OCI-LY1 (cell line): ENCODE data around the gene TRABD2B.

ENCODE experiments used
- H2AFZ ChIP-seq: fragments of 200-600 bp; sonication (generic), shearing (Covaris generic); 2 replicates; pipeline ENCODE4 v1.6.0; 2014; ENCODE audit warnings: antibody characterized with exemption, mild to moderate bottlenecking, low read length
- H3F3A ChIP-seq: fragments of 200-600 bp; sonication (generic), shearing (Covaris generic); 2 replicates; pipeline ENCODE4 v1.6.0; 2014; ENCODE audit warnings: mild to moderate bottlenecking, antibody characterized with exemption, low read length, moderate library complexity; ENCODE audit not compliant: insufficient read depth
- H3K27ac ChIP-seq: fragments of 200-600 bp; sonication (generic); 2 replicates; pipeline ENCODE4 v1.5.1; 2014; ENCODE audit warnings: low read length, mixed run types, mild to moderate bottlenecking, low read depth; ENCODE audit not compliant: poor library complexity, severe bottlenecking
- H3K27me3 ChIP-seq: fragments of 200-600 bp; sonication (generic); 2 replicates; pipeline ENCODE4 v1.6.0; 2014; ENCODE audit warnings: antibody characterized with exemption, mild to moderate bottlenecking, low read length, moderate library complexity; ENCODE audit not compliant: insufficient read depth
- H3K36me3 ChIP-seq: fragments of 200-600 bp; sonication (generic); 2 replicates; pipeline ENCODE4 v1.6.1; 2014; ENCODE audit warnings: mild to moderate bottlenecking, antibody characterized with exemption, low read length, moderate library complexity, mixed read lengths; ENCODE audit not compliant: insufficient read depth
- H3K4me1 ChIP-seq: fragments of 200-600 bp; sonication (generic); 2 replicates; pipeline ENCODE4 v1.5.1; 2014; ENCODE audit warnings: mild to moderate bottlenecking, low read length, moderate library complexity; ENCODE audit not compliant: insufficient read depth, severe bottlenecking
- H3K4me2 ChIP-seq: fragments of 200-600 bp; sonication (generic), shearing (Covaris generic); 2 replicates; pipeline ENCODE4 v1.6.1; 2014; ENCODE audit warnings: low read length
- H3K4me3 ChIP-seq: fragments of 200-600 bp; sonication (generic); 2 replicates; pipeline ENCODE4 v1.5.1; 2014; ENCODE audit warnings: low read length, low read depth, mild to moderate bottlenecking, mixed read lengths; ENCODE audit not compliant: poor library complexity, severe bottlenecking
- H3K79me2 ChIP-seq: fragments of 200-600 bp; shearing (Covaris generic); 2 replicates; pipeline ENCODE4 v1.6.1; 2016; ENCODE audit warnings: mixed run types, low read length, mixed read lengths; ENCODE audit not compliant: insufficient read depth
- H3K9ac ChIP-seq: fragments of 200-600 bp; sonication (generic), shearing (Covaris generic); 2 replicates; pipeline ENCODE4 v1.6.1; 2014; ENCODE audit warnings: mild to moderate bottlenecking, low read length, mixed read lengths
- H3K9me2 ChIP-seq: fragments of 200-600 bp; sonication (generic), shearing (Covaris generic); 2 replicates; pipeline ENCODE4 v1.6.1; 2014; ENCODE audit warnings: low read depth, mild to moderate bottlenecking, low read length, mixed read lengths
- H3K9me3 ChIP-seq: fragments of 200-600 bp; shearing (Covaris generic); 2 replicates; pipeline ENCODE4 v1.6.1; 2014; ENCODE audit warnings: low read length, mixed read lengths
- H4K20me1 ChIP-seq: fragments of 200-600 bp; sonication (generic), shearing (Covaris generic); 2 replicates; pipeline ENCODE4 v1.6.0; 2016; ENCODE audit warnings: mild to moderate bottlenecking, low read length; ENCODE audit not compliant: insufficient read depth
- CTCF ChIP-seq: fragments of 200-600 bp; sonication (generic), shearing (Covaris generic); IDR thresholded peaks from 2 replicates; pipeline ENCODE4 v1.5.1; 2017; ENCODE audit warnings: mild to moderate bottlenecking, antibody characterized with exemption, low read length, moderate library complexity, mixed read lengths
- EZH2 ChIP-seq: fragments of 200-600 bp; sonication (generic), shearing (Covaris generic); IDR thresholded peaks from 2 replicates; pipeline ENCODE4 v1.8.0; 2017; ENCODE audit warnings: borderline replicate concordance, mixed run types, mild to moderate bottlenecking, antibody characterized with exemption, low read length, moderate library complexity, mixed read lengths

Gene TRABD2B

GRCh38 chr1:47926461-47926999 is 70.7 kb downstream of the TRABD2B start:
- Histone ChIP-seq H3K27ac (no peak overlapping the region), H3K9me2 (no peaks in the 10 kb centered on the region), H3K9ac (no peak overlapping the region), H3K4me2 (no peak overlapping the region), H3K79me2 (no peaks in the 10 kb centered on the region), H2AFZ (no peak overlapping the region), H3K9me3 (no peaks in the 10 kb centered on the region), H3K36me3 (no peaks in the 10 kb centered on the region), H4K20me1 (no peaks in the 10 kb centered on the region), H3F3A (no peaks in the 10 kb centered on the region), H3K4me1 (no peaks in the 10 kb centered on the region), H3K4me3 (no peak overlapping the region), H3K27me3 (no peaks in the 10 kb centered on the region)
- TF ChIP-seq CTCF (no peak), EZH2 (no peak)

GRCh38 chr1:47924270-47925048 is 72.7 kb downstream of the TRABD2B start:
- Histone ChIP-seq H3K27me3 (no peaks in the 10 kb centered on the region), H3F3A (no peaks in the 10 kb centered on the region), H3K4me1 (no peaks in the 10 kb centered on the region), H3K4me2 (no peak overlapping the region), H4K20me1 (no peaks in the 10 kb centered on the region), H3K36me3 (no peaks in the 10 kb centered on the region), H3K9ac (no peak overlapping the region), H2AFZ (no peak overlapping the region), H3K79me2 (no peaks in the 10 kb centered on the region), H3K9me3 (no peaks in the 10 kb centered on the region), H3K4me3 (no peak overlapping the region), H3K9me2 (no peaks in the 10 kb centered on the region), H3K27ac (no peak overlapping the region)
- no peak for TF ChIP-seq CTCF
- no peak for TF ChIP-seq EZH2

GRCh38 chr1:47921935-47922415 is 75.2 kb downstream of the TRABD2B start:
- Histone ChIP-seq H3K9me3 (no peaks in the 10 kb centered on the region), H3K4me2 (no peak overlapping the region), H3K4me1 (no peaks in the 10 kb centered on the region), H3F3A (no peaks in the 10 kb centered on the region), H3K79me2 (no peaks in the 10 kb centered on the region), H3K36me3 (no peaks in the 10 kb centered on the region), H3K9me2 (no peaks in the 10 kb centered on the region), H2AFZ (no peak overlapping the region), H3K27me3 (no peaks in the 10 kb centered on the region), H3K27ac (no peak overlapping the region), H3K4me3 (no peak overlapping the region), H4K20me1 (no peaks in the 10 kb centered on the region), H3K9ac (no peak overlapping the region)
- no peak for TF ChIP-seq EZH2
- TF ChIP-seq CTCF = no peak
